Left colon (tissue), 2 donors: Measurements from ENCODE around the gene ELOVL5. TPM values are rescaled to one million over a fixed set of nuclear protein-coding genes. Genes with fewer than 3 reads are reported as not detected.

ENCODE experiments used
- ATAC-seq: fragments of 200-7000 bp; cut with Tn5 transposase; one replicate; pipeline ENCODE4 v1.9.1; 2020; ENCODE audit warnings: mild to moderate bottlenecking, moderate library complexity
- DNase-seq, 2 donors: peaks; one replicate each; pipeline ENCODE4 v3.0.0-alpha.2; 2020
- intact Hi-C, 2 donors: fragments of 100-400 bp; cut with DNase I in 1 of 2; cut with micrococcal nuclease in 1 of 2; formaldehyde crosslinking; loops; one replicate each; pipeline versions ENCODE4 v1.11.2 to v1.14.0; 2022; cut with DNase I, micrococcal nuclease
- total RNA-seq, 2 donors: library from RNA; stranded (reverse); fragmentation: NEBNext Ultra II Directional; extraction: Animal tissue kit (Norgen Biotek cat#: 25700); gene quantifications; one replicate each; pipeline ENCODE4 v1.2.1, GENCODE V29; 2021
- donor health status: DM: no; HTN: no; CAD: no.
- donor health status: DM: yes; HTN: yes; CAD: no.

Gene ELOVL5
- total RNA-seq, 2 donors from 2014 or later: 21.8 to 26.7 TPM

DNA sequence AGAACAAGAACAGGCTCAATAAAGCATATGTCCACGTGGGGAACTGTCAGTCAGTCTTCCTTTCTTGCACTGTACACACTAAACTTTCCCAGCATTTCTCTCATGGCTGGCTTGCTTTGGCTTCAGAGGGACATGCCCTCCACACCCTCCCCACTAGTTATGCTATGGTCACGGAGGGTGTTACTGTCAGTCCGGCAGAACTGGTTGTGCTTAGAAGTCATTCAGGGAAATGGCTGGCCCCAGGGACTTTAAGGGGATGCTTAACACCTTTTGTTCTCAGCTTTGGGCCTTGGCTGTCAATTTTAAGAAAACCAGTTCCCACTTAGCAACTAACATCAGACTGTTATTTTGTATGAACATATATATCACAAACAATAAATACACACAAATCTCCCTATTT, 55.1 kb downstream of the ELOVL5 start:
- no peak for ATAC-seq
- no peak for DNase-seq
- intact Hi-C loops: no loop called here

DNA sequence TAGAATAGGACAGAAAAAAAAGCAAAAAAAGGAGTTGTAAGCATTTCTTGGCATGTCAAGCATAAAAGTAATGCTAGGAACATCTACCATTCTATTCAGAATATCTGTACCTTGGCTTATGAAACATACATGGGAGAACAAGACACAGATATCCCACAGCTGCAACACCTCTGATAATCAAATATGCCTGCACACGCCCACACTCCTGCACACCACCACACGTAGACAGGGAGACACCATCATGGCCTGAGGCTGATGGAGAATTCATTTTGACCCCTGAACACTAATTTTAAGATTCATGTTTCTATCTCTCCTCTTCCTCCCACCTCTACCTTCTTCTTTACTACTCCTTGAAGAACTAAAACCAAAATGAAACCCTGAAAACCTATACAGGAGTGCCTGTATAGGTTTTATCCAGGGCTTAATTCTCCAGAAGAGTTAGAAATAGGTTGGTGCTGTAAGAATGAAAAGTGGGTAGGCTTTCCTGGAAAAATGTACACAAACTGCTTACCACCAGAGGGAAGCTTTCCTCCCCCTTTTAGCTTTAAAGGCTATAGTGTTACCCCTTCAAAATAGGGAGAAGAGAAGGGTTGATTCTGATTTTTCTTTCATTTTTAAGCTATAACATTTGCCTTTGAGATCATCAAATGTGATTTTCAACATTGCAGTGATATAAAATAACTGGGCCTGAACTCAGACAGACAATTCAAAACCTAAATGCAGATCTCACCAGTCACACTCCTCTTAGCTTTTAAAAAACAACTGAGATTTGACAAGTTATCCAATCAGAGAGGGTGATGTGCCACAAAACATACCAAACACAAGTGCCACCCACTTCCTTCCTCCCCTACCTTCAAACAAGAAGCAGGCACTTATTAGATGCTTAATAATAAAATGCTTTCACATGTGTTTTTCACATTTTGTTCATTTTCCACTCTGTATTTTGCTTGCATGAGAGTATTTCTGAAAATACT, 57.9 kb downstream of the ELOVL5 start:
- ATAC-seq (no peak), DNase-seq (no peak)
- intact Hi-C loops: no loop called here

GRCh38 chr6:53287336-53288225, 61.2 kb downstream of the ELOVL5 start:
- no peak for DNase-seq
- ATAC-seq: no peak
- intact Hi-C loops: no loop called here

DNA sequence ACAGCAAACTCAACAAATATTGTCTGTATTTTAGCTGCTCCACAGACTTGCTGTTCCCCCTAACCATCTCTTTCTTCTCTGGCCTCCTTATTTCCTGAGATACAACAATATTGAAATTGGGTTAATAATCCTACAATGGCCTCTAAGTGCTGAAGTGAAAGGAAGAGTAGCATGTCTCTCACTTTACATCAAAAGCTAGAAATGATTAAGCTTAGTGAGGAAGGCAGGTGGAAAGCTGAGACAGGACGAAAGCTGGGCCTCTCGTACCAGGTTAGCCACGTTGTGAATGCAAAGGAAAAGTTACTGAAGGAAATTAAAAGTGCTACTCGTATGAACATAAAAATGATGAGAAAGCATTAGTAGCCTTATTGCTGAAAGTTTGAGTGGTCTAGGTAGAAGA, 63.8 kb downstream of the ELOVL5 start:
- intact Hi-C loops: no loop called here
- no peak for DNase-seq
- no peak for ATAC-seq

- intact Hi-C loops: no loop called here
- no peak for ATAC-seq
These were observed 66.0 kb downstream of the ELOVL5 start for GRCh38 chr6:53282741-53283140.

DNA sequence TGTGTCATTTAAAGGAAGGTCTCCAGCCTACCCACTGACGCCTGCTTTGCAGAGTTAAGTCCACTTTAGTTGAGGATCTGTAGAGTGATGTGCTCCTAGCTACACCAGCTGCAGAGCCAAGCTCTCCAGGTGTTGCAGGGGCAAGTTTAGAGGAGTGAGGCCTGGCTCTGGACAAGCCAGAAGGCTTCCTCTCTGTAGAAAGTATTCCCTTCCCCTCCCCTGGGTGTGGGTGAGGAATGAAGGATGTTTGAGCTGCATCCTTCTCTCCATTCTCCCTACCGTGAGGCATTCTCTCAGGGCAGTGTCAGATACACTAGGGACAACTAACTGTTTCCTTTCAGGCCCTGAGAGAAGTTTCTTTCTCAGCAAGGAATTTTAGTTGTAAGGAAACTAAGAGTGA, 66.5 kb downstream of the ELOVL5 start:
- intact Hi-C loops: no loop called here
- DNase-seq (no peak), ATAC-seq (no peak)

More at GRCh38 chr6:53282741-53283140, 66.0 kb downstream of the ELOVL5 start:
- DNase-seq: no peak

DNA sequence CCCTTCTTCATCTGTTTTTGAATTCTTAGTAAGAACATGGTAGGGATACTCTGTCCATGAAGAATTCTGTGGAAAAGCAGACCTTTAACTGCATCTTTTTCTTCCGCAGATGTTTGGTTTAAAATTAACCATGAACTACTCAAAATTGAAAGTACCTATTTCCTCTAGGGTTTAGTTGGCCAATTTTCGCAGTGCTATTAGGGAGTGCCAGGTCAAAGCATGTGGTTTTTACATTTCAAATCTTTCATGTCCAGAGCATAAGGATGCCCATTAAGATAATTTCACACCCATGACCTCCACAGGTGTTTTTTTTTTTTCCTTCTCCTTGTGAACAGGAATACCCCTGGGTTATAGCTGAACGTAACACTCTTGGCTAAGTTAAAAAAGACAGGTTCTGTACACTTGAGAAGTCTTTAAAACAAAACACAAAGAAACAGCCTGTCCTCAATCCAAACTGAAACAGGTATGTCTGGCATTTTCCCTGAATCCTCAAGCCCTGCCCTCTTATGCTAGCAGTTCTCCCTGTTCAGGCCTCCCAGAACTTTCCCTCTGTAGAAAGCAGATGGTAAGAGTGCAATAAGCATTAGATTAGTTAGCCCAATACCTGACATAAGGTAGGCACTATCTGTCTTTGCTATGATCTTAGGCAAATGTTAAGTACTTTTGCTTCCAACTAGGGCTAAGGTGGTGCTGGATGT, 67.1 kb downstream of the ELOVL5 start:
- intact Hi-C loops: no loop called here
- no peak for DNase-seq
- no peak for ATAC-seq

- intact Hi-C loops: no loop called here
- DNase-seq (no peak), ATAC-seq (no peak)
These were observed 68.5 kb downstream of the ELOVL5 start for GRCh38 chr6:53280207-53280606.

GRCh38 chr6:53279293-53279692, 69.5 kb downstream of the ELOVL5 start:
- intact Hi-C loops: no loop called here
- no peak for DNase-seq
- ATAC-seq: no peak

- ATAC-seq (no peak), DNase-seq (no peak)
- intact Hi-C loops: no loop called here
These were observed 75.4 kb downstream of the ELOVL5 start for GRCh38 chr6:53273370-53273769.

DNA sequence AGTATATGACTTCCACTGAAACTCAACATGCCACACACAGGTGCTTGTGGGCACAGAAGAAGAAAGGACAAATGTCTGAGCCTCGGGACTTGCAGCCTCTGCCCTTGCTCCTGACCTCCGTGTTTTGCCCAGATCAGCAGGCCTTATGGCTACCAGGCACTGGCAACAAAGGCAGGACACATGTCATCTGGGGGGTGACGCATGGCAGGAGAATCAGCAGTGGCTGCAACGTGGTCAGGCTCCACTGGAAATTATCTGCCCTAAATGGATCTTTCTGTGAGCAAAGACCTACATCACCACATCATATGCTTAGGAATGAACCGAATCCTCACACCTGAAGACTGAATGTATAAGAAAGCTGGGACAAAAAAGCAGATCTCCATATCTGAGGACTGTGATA, 78.9 kb downstream of the ELOVL5 start:
- intact Hi-C loops: no loop called here
- ATAC-seq: no peak
- no peak for DNase-seq

GRCh38 chr6:53268858-53269608, 79.7 kb downstream of the ELOVL5 start:
- DNase-seq (no peak), ATAC-seq (no peak)
- intact Hi-C loops: no loop called here

DNA sequence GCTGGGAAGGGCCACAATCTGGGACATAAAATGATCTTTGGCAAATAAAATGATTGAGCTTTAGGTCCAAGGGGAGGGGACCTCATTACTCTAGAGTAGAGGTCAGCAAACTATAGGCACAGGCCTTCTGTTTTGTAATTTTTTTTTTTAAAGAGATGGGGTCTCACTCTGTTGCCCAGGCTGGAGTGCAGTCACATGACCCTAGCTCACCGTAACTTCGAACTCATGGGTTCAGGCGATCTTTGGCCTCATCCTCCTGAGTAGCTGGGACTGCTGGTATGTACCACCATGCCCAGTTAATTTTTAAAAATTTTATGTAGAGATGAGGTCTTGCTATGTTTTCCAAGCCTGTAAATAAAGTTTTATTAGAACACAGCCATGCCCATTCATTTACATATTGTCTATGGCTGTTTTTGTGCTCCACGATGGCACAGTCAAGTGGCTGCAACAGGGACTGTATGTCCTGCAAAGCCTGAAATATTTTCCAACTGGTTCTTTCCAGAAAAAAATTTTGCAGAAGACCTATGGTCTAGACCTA, 82.1 kb downstream of the ELOVL5 start:
- no peak for ATAC-seq
- intact Hi-C loops: no loop called here

GRCh38 chr6:53264915-53265607, 83.7 kb downstream of the ELOVL5 start:
- intact Hi-C loops: no loop called here
- ATAC-seq (no peak), DNase-seq (no peak)

More for the DNA sequence above, 82.1 kb downstream of the ELOVL5 start:
- DNase-seq: no peak

- no peak for ATAC-seq
- intact Hi-C loops: no loop called here
- DNase-seq: no peak
These were observed 84.4 kb downstream of the ELOVL5 start for GRCh38 chr6:53264337-53264736.

- DNase-seq (no peak), ATAC-seq (no peak)
- intact Hi-C loops: no loop called here
These were observed 84.8 kb downstream of the ELOVL5 start for GRCh38 chr6:53263917-53264316.

- ATAC-seq: no peak
- no peak for DNase-seq
- intact Hi-C loops: no loop called here
These were observed 88.7 kb downstream of the ELOVL5 start for GRCh38 chr6:53259860-53260580.
